HepG2 (cell line): ENCODE results near the gene DCTN1. TPM values are rescaled to one million over a fixed set of nuclear protein-coding genes. Genes with fewer than 3 reads are reported as not detected.

ENCODE experiments used
- ATAC-seq: fragments of 200-7000 bp; cut with Tn5 transposase; 3 replicates; pipeline ENCODE4 v1.9.1; 2020; ENCODE audit warnings: mild to moderate bottlenecking, moderate library complexity
- BruUV-seq: library from RNA; stranded (reverse); fragments of 400-500 nt; replicated peaks from 2 replicates; lab custom pipeline; 2021; lab: Mats Ljungman, UMichigan
- CTCF ChIA-PET: fragments of 300-600 bp; formaldehyde crosslinking; extraction: SDS; loops from one replicate; lab custom pipeline; 2021; ENCODE audit warnings: low total read pairs, inconsistent platforms, low intra/inter-chr PET ratio; lab: Yijun Ruan, JAX
- POLR2A ChIA-PET: fragments of 350-600 bp; sonication (Branson Sonifier 250); formaldehyde crosslinking; loops from one replicate; lab custom pipeline; 2020; ENCODE audit warnings: antibody characterized with exemption, inconsistent platforms; lab: Yijun Ruan, JAX
- DNase-seq: peaks from one replicate; pipeline ENCODE4 v3.0.0-alpha.2; 2015; ENCODE audit warnings: low spot score
- FAIRE-seq: peaks from 3 replicates; lab custom pipeline; 2011; peaks lifted over from hg19 to GRCh38; lab: Jason Lieb, UNC
- H2AFZ ChIP-seq: one replicate; pipeline ENCODE4 v1.6.1; 2011; ENCODE audit warnings: low read length, inconsistent platforms
- H3K27ac ChIP-seq: fragments of 300-600 bp; 3 replicates; pipeline ENCODE4 v1.8.0; 2011; ENCODE audit warnings: mixed run types, mild to moderate bottlenecking, mixed read lengths, low read length, inconsistent platforms; ENCODE audit not compliant: insufficient read depth; ENCODE audit errors: extremely low read length
- H3K27me3 ChIP-seq, 2 experiments: fragments of 200-600 bp in 1 of 2; 2 replicates in 1 of 2; 3 replicates in 1 of 2; pipeline versions ENCODE4 v1.6.0 to v1.8.0; 2011; ENCODE audit warnings: low read length in 2 of 2, mild to moderate bottlenecking in 2 of 2, moderate library complexity in 2 of 2, inconsistent platforms in 1 of 2; ENCODE audit not compliant: insufficient read depth in 2 of 2, control insufficient read depth in 1 of 2
- H3K36me3 ChIP-seq, 2 experiments: fragments of 200-600 bp in 1 of 2; replicated peaks in 1 of 2; 2 replicates in 1 of 2; 3 replicates in 1 of 2; pipeline versions ENCODE4 v1.5.1 to v1.8.0; 2011; ENCODE audit warnings: low read length in 2 of 2, inconsistent platforms in 1 of 2; ENCODE audit not compliant: insufficient read depth in 2 of 2, control insufficient read depth in 1 of 2
- H3K4me1 ChIP-seq: 2 replicates; pipeline ENCODE4 v1.5.1; 2012; ENCODE audit warnings: low read length, inconsistent platforms; ENCODE audit not compliant: insufficient read depth
- H3K4me2 ChIP-seq: 2 replicates; pipeline ENCODE4 v1.6.0; 2011; ENCODE audit warnings: low read depth, low read length, inconsistent platforms
- H3K4me3 ChIP-seq, 3 experiments: fragments of 200-600 bp in 1 of 3; sonication (generic), shearing (Covaris generic) in 1 of 3; replicated peaks in 1 of 3; 2 replicates each; pipeline ENCODE4 v1.5.1; 2011 to 2016; ENCODE audit warnings: low read length in 3 of 3, inconsistent platforms in 2 of 3, low read depth in 2 of 3, mild to moderate bottlenecking in 2 of 3, control low read depth in 1 of 3, mixed read lengths in 1 of 3; ENCODE audit not compliant: insufficient read depth in 1 of 3
- H3K79me2 ChIP-seq: one replicate; pipeline ENCODE4 v1.6.1; 2011; ENCODE audit warnings: low read length, inconsistent platforms; ENCODE audit not compliant: insufficient read depth
- H3K9ac ChIP-seq: 2 replicates; pipeline ENCODE4 v1.6.0; 2011; ENCODE audit warnings: mild to moderate bottlenecking, low read depth, low read length, inconsistent platforms; ENCODE audit not compliant: insufficient read depth
- H3K9me3 ChIP-seq: 2 replicates; pipeline ENCODE4 v1.5.1; 2012; ENCODE audit warnings: mild to moderate bottlenecking, low read length
- H4K20me1 ChIP-seq: 2 replicates; pipeline ENCODE4 v1.6.0; 2011; ENCODE audit warnings: inconsistent platforms, mild to moderate bottlenecking, low read length, moderate library complexity; ENCODE audit not compliant: insufficient read depth
- EHMT2 ChIP-seq: fragments of 200-600 bp; sonication (generic); IDR thresholded peaks from 2 replicates; pipeline ENCODE4 v1.7.0; 2017; ENCODE audit warnings: antibody characterized with exemption, low read depth, low read length, borderline replicate concordance
- JARID2 ChIP-seq: sonication (generic); formaldehyde crosslinking; IDR thresholded peaks from 2 replicates; pipeline ENCODE4 v1.8.1; 2023; ENCODE audit warnings: missing genetic modification reagents, inconsistent platforms; ENCODE audit not compliant: insufficient replicate concordance
- KDM3A ChIP-seq: IDR thresholded peaks from 2 replicates; pipeline ENCODE4 v1.6.1; 2018; ENCODE audit warnings: low read depth, missing compliant biosample characterization
- POLR2G ChIP-seq: fragments of 200-400 bp; formaldehyde crosslinking; IDR thresholded peaks from 2 replicates; pipeline ENCODE4 v1.6.1; 2018; ENCODE audit warnings: mild to moderate bottlenecking, low read depth, low read length, moderate library complexity
- RXRB ChIP-seq: IDR thresholded peaks from 2 replicates; pipeline ENCODE4 v1.6.1; 2016; ENCODE audit warnings: borderline replicate concordance, missing genetic modification reagents, missing compliant biosample characterization
- SIN3A ChIP-seq: IDR thresholded peaks from 2 replicates; pipeline ENCODE4 v1.6.1; 2011; ENCODE audit warnings: low read depth, mild to moderate bottlenecking, control low read depth, low read length, borderline replicate concordance
- ZNF253 ChIP-seq: sonication (generic); formaldehyde crosslinking; IDR thresholded peaks from 2 replicates; pipeline ENCODE4 v1.8.0; 2022; ENCODE audit warnings: mild to moderate bottlenecking, missing genetic modification reagents, borderline replicate concordance
- ZNF569 ChIP-seq: sonication (generic); formaldehyde crosslinking; IDR thresholded peaks from 2 replicates; pipeline ENCODE4 v1.5.0; 2020; ENCODE audit warnings: mild to moderate bottlenecking, missing genetic modification reagents, moderate library complexity, borderline replicate concordance
- WGBS: methylation state at CpG from one replicate; pipeline ENCODE4 v1.1.6; 2017; ENCODE audit warnings: low lambda C conversion rate; 5-methylcytosine and 5-hydroxymethylcytosine counted together
- in situ Hi-C: cut with HindIII; loops from 2 replicates; pipeline ENCODE4 v1.10.0; 2017; ENCODE audit warnings: low pct_unique_long_range_greater_than_20kb; ENCODE audit not compliant: extremely low pct_ligation_motif_present
- intact Hi-C: fragments of 100-400 bp; cut with micrococcal nuclease; formaldehyde crosslinking; loops from one replicate; pipeline ENCODE4 v1.10.0; 2022; ENCODE audit not compliant: unreplicated experiment
- polyA plus RNA-seq, 8 experiments: library from polyadenylated mRNA; depleted of rRNA in 3 of 8; stranded (reverse) in 7 of 8; unstranded in 1 of 8; fragments of >200 nt; fragmentation: Illumina TruSeq in 4 of 8; extraction: Trizol in 4 of 8; gene quantifications; 2 replicates each; pipeline versions ENCODE4 v1.2.1 to v1.2.3, GENCODE V29; 2011 to 2016; ENCODE audit warnings: low read depth in 4 of 8, missing spikeins in 1 of 8, mixed read lengths in 1 of 8; ENCODE audit not compliant: insufficient read depth in 1 of 8
- total RNA-seq, 5 experiments: library from RNA; depleted of rRNA; stranded (reverse); fragments of >200 nt; fragmentation: Illumina TruSeq; extraction: Trizol; gene quantifications; 2 replicates each; pipeline ENCODE4 v1.2.3, GENCODE V29; 2016; ENCODE audit warnings: low read depth in 1 of 5
- TF ChIP-seq, protein P1 (sequence below): IDR thresholded peaks from 2 replicates; pipeline ENCODE4 v1.6.1; 2016; ENCODE audit warnings: control low read depth
- TF ChIP-seq, protein P2 (sequence below), 2 experiments: sonication (generic) in 1 of 2; formaldehyde crosslinking in 1 of 2; IDR thresholded peaks; 2 replicates each; pipeline versions ENCODE4 v1.5.1 to v1.6.1; 2011 to 2020; ENCODE audit warnings: borderline replicate concordance in 1 of 2, low read depth in 1 of 2, low read length in 1 of 2, mild to moderate bottlenecking in 1 of 2, missing genetic modification reagents in 1 of 2, moderate library complexity in 1 of 2
- TF ChIP-seq, protein P3 (sequence below): sonication (generic); formaldehyde crosslinking; IDR thresholded peaks from 2 replicates; pipeline ENCODE4 v1.4.0; 2020; ENCODE audit warnings: missing genetic modification reagents

The DCTN1 gene
- total and polyA plus RNA-seq, 2 of the 13 experiments (the other 11 are each of a cell fraction or from before 2014, with no cell fraction given): 73.2 to 122 TPM

DNA sequence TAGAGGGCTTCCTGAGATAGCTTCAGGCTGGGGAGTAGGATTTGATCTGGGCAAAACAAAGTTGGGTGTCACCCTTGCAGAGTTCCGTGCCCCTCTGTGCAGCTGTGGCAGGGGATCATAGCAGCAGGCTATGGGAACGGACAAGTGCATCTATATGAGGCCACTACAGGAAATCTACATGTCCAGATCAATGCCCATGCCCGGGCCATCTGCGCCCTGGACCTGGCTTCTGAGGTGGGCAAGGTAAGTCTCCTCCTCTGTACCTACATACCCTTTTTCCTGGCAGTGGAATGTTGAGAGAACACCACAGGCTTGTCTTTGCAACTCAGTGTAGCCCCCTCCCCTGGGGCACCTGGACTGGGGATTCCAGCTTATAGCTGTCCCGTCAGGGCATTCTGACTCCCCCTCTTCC is 44.9 kb upstream of the DCTN1 start (continued):
- TF ChIP-seq, protein P1, sequence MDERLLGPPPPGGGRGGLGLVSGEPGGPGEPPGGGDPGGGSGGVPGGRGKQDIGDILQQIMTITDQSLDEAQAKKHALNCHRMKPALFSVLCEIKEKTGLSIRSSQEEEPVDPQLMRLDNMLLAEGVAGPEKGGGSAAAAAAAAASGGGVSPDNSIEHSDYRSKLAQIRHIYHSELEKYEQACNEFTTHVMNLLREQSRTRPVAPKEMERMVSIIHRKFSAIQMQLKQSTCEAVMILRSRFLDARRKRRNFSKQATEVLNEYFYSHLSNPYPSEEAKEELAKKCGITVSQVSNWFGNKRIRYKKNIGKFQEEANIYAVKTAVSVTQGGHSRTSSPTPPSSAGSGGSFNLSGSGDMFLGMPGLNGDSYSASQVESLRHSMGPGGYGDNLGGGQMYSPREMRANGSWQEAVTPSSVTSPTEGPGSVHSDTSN: no peak
- TF ChIP-seq, protein P2, sequence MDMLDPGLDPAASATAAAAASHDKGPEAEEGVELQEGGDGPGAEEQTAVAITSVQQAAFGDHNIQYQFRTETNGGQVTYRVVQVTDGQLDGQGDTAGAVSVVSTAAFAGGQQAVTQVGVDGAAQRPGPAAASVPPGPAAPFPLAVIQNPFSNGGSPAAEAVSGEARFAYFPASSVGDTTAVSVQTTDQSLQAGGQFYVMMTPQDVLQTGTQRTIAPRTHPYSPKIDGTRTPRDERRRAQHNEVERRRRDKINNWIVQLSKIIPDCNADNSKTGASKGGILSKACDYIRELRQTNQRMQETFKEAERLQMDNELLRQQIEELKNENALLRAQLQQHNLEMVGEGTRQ (IDR thresholded peaks at IDR 0.05; ENCODE audit: low read depth, low read length): no peak
- TF ChIP-seq, protein P2 (CRISPR knock-in tag; IDR thresholded peaks at IDR 0.05; ENCODE audit: borderline replicate concordance): no peak

DNA sequence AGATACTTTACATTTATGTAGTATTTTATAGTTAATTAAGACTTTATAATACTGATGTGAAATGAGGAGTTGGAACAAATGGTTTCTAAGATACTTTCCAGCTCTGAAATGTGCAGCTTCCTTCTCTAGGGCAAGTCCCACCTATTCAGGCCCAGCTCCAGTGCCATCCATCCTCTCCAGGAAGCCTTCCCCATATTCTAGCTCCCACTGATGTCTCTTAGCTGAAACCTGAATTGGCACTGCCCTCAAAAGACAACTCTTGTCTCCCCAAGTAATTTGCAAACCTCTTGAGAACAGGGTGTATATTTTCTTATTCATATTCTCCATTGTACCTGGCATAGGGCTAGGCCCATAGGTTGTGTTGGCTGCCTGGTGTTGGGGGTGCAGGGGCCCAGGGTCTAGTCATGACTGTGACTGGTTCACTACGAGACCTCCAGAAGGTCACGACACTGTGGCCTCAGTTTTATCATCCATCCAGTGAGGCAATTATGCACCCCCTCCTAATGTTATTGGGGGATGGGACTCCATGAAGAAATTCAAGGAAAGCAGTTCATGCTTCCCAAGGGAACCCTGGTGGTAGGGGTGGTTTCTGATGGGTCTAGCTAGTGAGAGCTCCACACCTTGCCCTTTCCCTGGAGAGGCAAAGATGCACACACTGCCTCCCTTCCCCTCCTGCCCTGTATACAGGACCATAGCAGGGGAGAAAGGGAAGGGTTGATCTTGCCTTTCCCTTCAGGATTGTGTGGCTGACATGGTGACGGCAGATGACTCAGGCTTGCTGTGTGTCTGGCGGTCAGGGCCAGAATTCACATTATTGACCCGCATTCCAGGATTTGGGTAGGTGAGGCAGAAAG is 44.3 kb upstream of the DCTN1 start:
- Histone ChIP-seq H3K4me1 (peaks cover 83% of the 10 kb centered on the region), H3K9ac (no peak overlapping the region; the same call in 1 of the 2 replicates), H3K4me2 (no peak overlapping the region), H3K27me3 (peaks cover 0 to 7% of the 10 kb centered on the region in 2 experiments; a peak in 1 of 5 replicates), H3K79me2 (no peaks in the 10 kb centered on the region), H3K4me3 (no peak overlapping the region), H3K27ac (peak overlapping the region; percentile 6), H2AFZ (no peak overlapping the region), H4K20me1 (peaks cover 15% of the 10 kb centered on the region; the same call in 1 of the 2 replicates), H3K36me3 (peaks cover 24 to 46% of the 10 kb centered on the region in 2 experiments), H3K9me3 (no peaks in the 10 kb centered on the region)
- in situ Hi-C loops: no loop called here
- no peak for FAIRE-seq
- ChIA-PET CTCF (no interaction called here), POLR2A (interaction anchor here (0.5 to 9.5 kb wide), 9 partner anchors 11 to 77 kb away, joined by 3 to 272 read pairs (median 4); partner anchors contain the start of genes CCDC142, RTKN, TTC31 and WBP1)
- 92% methylated on average over 5 of the region's 5 CpGs for WGBS
- BruUV-seq: no TSS peak
- peak; percentile 1; the same call in 2 of the 3 replicates for ATAC-seq
- intact Hi-C loops: loop anchor here (2.0 kb wide), 1 partner anchor 40 kb away; the partner anchor contains the start of gene MOGS
- DNase-seq: no peak
- 0 out of 2 replicates have a peak, but pooled peaks have one; percentile 29 for TF ChIP-seq ZNF253 (CRISPR knock-in tag)
- TF ChIP-seq SIN3A: 0 out of 2 replicates have a peak, but pooled peaks have one; percentile 58
- TF ChIP-seq EHMT2: no peak
- no peak for TF ChIP-seq KDM3A (CRISPR knock-in tag)
- peak; percentile 80 for TF ChIP-seq POLR2G
- no peak for TF ChIP-seq JARID2
- TF ChIP-seq ZNF569 (CRISPR knock-in tag): no peak
- TF ChIP-seq, protein P3, sequence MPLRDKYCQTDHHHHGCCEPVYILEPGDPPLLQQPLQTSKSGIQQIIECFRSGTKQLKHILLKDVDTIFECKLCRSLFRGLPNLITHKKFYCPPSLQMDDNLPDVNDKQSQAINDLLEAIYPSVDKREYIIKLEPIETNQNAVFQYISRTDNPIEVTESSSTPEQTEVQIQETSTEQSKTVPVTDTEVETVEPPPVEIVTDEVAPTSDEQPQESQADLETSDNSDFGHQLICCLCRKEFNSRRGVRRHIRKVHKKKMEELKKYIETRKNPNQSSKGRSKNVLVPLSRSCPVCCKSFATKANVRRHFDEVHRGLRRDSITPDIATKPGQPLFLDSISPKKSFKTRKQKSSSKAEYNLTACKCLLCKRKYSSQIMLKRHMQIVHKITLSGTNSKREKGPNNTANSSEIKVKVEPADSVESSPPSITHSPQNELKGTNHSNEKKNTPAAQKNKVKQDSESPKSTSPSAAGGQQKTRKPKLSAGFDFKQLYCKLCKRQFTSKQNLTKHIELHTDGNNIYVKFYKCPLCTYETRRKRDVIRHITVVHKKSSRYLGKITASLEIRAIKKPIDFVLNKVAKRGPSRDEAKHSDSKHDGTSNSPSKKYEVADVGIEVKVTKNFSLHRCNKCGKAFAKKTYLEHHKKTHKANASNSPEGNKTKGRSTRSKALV (CRISPR knock-in tag): no peak; the same call in 1 of the 2 replicates
- no peak for TF ChIP-seq RXRB (CRISPR knock-in tag)
